C4-2B (cell line): Measurements from ENCODE around the gene AGPS.

Experiments
- ZFX ChIP-seq: fragments of 450-650 bp; IDR thresholded peaks from 2 replicates; pipeline ENCODE4 v1.6.1; 2017
- TF ChIP-seq, protein P1 (sequence below): fragments of 450-650 bp; conservative IDR thresholded peaks from 2 replicates; pipeline ENCODE4 v1.5.1; 2017; ENCODE audit warnings: mild to moderate bottlenecking

DNA sequence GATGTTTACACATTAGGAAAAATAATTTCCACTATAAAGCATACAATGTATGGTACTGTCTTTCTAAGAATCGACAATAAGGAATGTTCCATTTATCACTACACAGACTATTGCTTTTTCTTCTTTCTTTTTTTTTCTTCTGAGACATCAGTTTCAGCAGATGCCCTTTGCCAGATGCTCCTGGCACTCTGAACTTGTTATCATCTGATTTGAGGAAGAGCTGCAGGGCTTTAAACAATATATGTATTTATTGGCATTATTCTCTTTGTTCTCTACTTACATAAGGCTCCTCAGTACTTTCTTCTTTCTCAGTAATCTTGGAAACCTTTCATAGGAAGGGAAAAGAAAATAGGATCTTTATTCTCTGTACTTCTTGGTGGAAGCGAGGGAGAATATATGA lies 45.0 kb upstream of the AGPS start:
- TF ChIP-seq, protein P1, sequence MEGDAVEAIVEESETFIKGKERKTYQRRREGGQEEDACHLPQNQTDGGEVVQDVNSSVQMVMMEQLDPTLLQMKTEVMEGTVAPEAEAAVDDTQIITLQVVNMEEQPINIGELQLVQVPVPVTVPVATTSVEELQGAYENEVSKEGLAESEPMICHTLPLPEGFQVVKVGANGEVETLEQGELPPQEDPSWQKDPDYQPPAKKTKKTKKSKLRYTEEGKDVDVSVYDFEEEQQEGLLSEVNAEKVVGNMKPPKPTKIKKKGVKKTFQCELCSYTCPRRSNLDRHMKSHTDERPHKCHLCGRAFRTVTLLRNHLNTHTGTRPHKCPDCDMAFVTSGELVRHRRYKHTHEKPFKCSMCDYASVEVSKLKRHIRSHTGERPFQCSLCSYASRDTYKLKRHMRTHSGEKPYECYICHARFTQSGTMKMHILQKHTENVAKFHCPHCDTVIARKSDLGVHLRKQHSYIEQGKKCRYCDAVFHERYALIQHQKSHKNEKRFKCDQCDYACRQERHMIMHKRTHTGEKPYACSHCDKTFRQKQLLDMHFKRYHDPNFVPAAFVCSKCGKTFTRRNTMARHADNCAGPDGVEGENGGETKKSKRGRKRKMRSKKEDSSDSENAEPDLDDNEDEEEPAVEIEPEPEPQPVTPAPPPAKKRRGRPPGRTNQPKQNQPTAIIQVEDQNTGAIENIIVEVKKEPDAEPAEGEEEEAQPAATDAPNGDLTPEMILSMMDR: no peak
- TF ChIP-seq ZFX: no peak
